Type B pancreatic cell (in vitro differentiated cells): Measurements from ENCODE around the gene USP5. TPM values are rescaled to one million over a fixed set of nuclear protein-coding genes. Genes with fewer than 3 reads are reported as not detected.

ENCODE experiments used
- DNase-seq: peaks from one replicate; pipeline ENCODE4 v3.0.0; 2021; ENCODE audit warnings: mixed read lengths; ENCODE audit not compliant: unreplicated experiment; ENCODE audit errors: extremely low spot score
- H3K27ac Mint-ChIP-seq: 2 replicates; pipeline ENCODE4 v1.8.0; 2021; ENCODE audit warnings: mild to moderate bottlenecking, mixed read lengths
- H3K27me3 Mint-ChIP-seq: 2 replicates; pipeline ENCODE4 v1.8.0; 2021; ENCODE audit warnings: mixed read lengths
- H3K36me3 Mint-ChIP-seq: 2 replicates; pipeline ENCODE4 v1.8.0; 2021; ENCODE audit warnings: mixed read lengths
- H3K4me1 Mint-ChIP-seq: one replicate; pipeline ENCODE4 v1.8.0; 2021; ENCODE audit warnings: mixed read lengths; ENCODE audit not compliant: unreplicated experiment
- H3K4me3 Mint-ChIP-seq: 2 replicates; pipeline ENCODE4 v1.8.0; 2021; ENCODE audit warnings: mild to moderate bottlenecking, mixed read lengths
- H3K9me3 Mint-ChIP-seq: 2 replicates; pipeline ENCODE4 v1.8.0; 2021; ENCODE audit warnings: mixed read lengths
- CTCF ChIP-seq: fragments of 200-600 bp; sonication (generic); conservative IDR thresholded peaks from 2 replicates; pipeline ENCODE4 v1.5.0; 2021; ENCODE audit warnings: antibody characterized with exemption, mild to moderate bottlenecking
- total RNA-seq: library from RNA; stranded (reverse); gene quantifications from 2 replicates; pipeline ENCODE4 v1.2.1, GENCODE V29; 2021; ENCODE audit warnings: low replicate concordance

Gene USP5
- total RNA-seq, 1 donor from 2014 or later: 121 TPM

- H3K4me3 Mint-ChIP-seq: peak within 1 kb of the TSS; percentile 94
- H3K27me3 Mint-ChIP-seq: peaks cover 2% of the 10 kb centered on the region
- H3K4me1 Mint-ChIP-seq: peaks cover 12% of the 10 kb centered on the region
- H3K36me3 Mint-ChIP-seq: peaks cover 24% of the 10 kb centered on the region
- H3K27ac Mint-ChIP-seq: peak within 1 kb of the TSS; percentile 98
- no peak for TF ChIP-seq CTCF
- DNase-seq: peak; percentile 92
- no peaks in the 10 kb centered on the region for H3K9me3 Mint-ChIP-seq
Observed at GRCh38 chr12:6851153-6851920, 613 bp upstream of the USP5 start, which contains the start of gene CDCA3. Gene CDCA3 (minus strand): TSS chr12:6851286. CDS start chr12:6850952, 334 bp downstream.

DNA sequence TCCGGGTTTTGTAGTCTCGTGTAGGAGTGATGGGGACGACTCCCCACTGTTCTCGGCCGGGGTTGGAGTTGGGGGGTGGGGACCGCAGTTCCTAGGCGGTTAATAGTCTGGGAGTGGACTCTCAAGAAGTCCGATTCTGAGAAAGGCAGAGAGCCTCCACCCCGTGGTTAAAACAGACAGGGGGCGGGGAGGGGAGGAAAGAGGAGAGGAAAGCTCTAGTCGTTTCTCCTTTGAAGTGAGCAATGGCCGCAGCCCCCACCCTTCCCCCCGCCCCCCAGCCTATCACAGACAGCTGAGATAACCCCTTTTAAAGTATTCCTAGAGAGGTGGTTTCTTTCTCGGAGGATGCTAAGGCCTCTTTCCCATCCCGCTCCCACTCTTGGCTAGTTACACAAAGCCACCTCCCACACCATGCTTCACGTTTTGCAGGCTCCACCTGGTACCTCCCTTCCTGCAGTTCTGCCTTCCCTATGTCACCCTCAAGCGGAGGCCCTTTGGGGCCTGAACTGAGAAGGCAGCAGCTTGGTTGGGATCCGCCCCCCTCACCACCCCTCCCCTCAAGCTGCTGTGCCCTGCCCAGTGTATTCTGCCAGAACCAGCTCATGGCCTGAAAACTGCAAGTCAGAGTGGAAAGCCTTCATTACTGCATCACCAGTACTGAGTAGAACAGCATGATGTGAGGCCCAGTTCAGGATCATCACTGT lies 853 bp downstream of the USP5 start:
- no peak for DNase-seq
- H3K27me3 Mint-ChIP-seq: peaks cover 2% of the 10 kb centered on the region
- peak overlapping the region; percentile 98 for H3K27ac Mint-ChIP-seq
- no peak for TF ChIP-seq CTCF
- no peaks in the 10 kb centered on the region for H3K9me3 Mint-ChIP-seq
- peaks cover 21% of the 10 kb centered on the region for H3K36me3 Mint-ChIP-seq
- peaks cover 12% of the 10 kb centered on the region for H3K4me1 Mint-ChIP-seq
- H3K4me3 Mint-ChIP-seq: peak overlapping the region; percentile 94

- Mint-ChIP-seq H3K27ac (peak overlapping the region; percentile 98), H3K4me1 (peaks cover 12% of the 10 kb centered on the region), H3K27me3 (peaks cover 2% of the 10 kb centered on the region), H3K4me3 (peak overlapping the region; percentile 94), H3K36me3 (peaks cover 26% of the 10 kb centered on the region), H3K9me3 (no peaks in the 10 kb centered on the region)
- DNase-seq: no peak
- TF ChIP-seq CTCF: no peak
Observed at GRCh38 chr12:6853626-6854025, 1.7 kb downstream of the USP5 start.

- H3K4me1 Mint-ChIP-seq: peaks cover 12% of the 10 kb centered on the region
- peaks cover 2% of the 10 kb centered on the region for H3K27me3 Mint-ChIP-seq
- H3K4me3 Mint-ChIP-seq: peak overlapping the region; percentile 94
- peak overlapping the region; percentile 98 for H3K27ac Mint-ChIP-seq
- H3K36me3 Mint-ChIP-seq: peaks cover 26% of the 10 kb centered on the region
- DNase-seq: no peak
- TF ChIP-seq CTCF: no peak
- H3K9me3 Mint-ChIP-seq: no peaks in the 10 kb centered on the region
Observed at GRCh38 chr12:6854036-6854435, 2.1 kb downstream of the USP5 start.

GRCh38 chr12:6855322-6855721 lies 3.4 kb downstream of the USP5 start:
- no peak for TF ChIP-seq CTCF
- H3K4me3 Mint-ChIP-seq: no peak overlapping the region
- H3K36me3 Mint-ChIP-seq: peaks cover 27% of the 10 kb centered on the region
- peak overlapping the region; percentile 27 for H3K27ac Mint-ChIP-seq
- no peaks in the 10 kb centered on the region for H3K9me3 Mint-ChIP-seq
- H3K4me1 Mint-ChIP-seq: peaks cover 12% of the 10 kb centered on the region
- peaks cover 2% of the 10 kb centered on the region for H3K27me3 Mint-ChIP-seq
- DNase-seq: no peak
